Activated CD4-positive, CD25-positive, alpha-beta regulatory T cell treated with anti-CD3 and anti-CD28 coated beads, Interleukin-2, amount 50 U/mL, for 24 hours (primary cell): ENCODE data around the gene SPEG.

ENCODE experiments used
- ATAC-seq, 2 donors: fragments of 150-1000 bp; cut with Tn5 transposase; one replicate each; pipeline ENCODE4 v1.10.0; 2021; ENCODE audit warnings: mild to moderate bottlenecking in 1 of 2, moderate library complexity in 1 of 2

SPEG gene

GRCh38 chr2:219499555-219499954, 64.9 kb downstream of the SPEG start:
- no peak for ATAC-seq

- no peak for ATAC-seq
Measured at GRCh38 chr2:219500135-219500534, 65.5 kb downstream of the SPEG start.

GRCh38 chr2:219501849-219502248, 67.2 kb downstream of the SPEG start:
- no peak for ATAC-seq

- ATAC-seq: no peak
Measured at GRCh38 chr2:219502618-219503017, 68.0 kb downstream of the SPEG start.

GRCh38 chr2:219505585-219505984, 70.9 kb downstream of the SPEG start:
- no peak for ATAC-seq

- ATAC-seq: no peak
Measured at GRCh38 chr2:219506153-219506801, 71.6 kb downstream of the SPEG start.

- no peak for ATAC-seq
Measured at GRCh38 chr2:219506802-219507526, 72.3 kb downstream of the SPEG start.

GRCh38 chr2:219507581-219508443, 73.2 kb downstream of the SPEG start:
- no peak for ATAC-seq

- ATAC-seq: no peak
Measured at GRCh38 chr2:219508444-219508734, 73.7 kb downstream of the SPEG start.

- peak in 1 of 2 donors; percentile 18 for ATAC-seq
Measured at GRCh38 chr2:219508971-219509779, 74.5 kb downstream of the SPEG start.

- peak; percentile 72 to 74 for ATAC-seq
Measured at GRCh38 chr2:219509780-219510511, 75.3 kb downstream of the SPEG start.

GRCh38 chr2:219510512-219511135, 76.0 kb downstream of the SPEG start:
- ATAC-seq: no peak

- ATAC-seq: no peak
Measured at GRCh38 chr2:219511547-219512325, 77.1 kb downstream of the SPEG start.

- ATAC-seq: no peak
Measured at GRCh38 chr2:219512524-219513216, 78.0 kb downstream of the SPEG start.

GRCh38 chr2:219513787-219514186, 79.1 kb downstream of the SPEG start:
- ATAC-seq: no peak

- no peak for ATAC-seq
Measured at GRCh38 chr2:219514196-219514761, 79.6 kb downstream of the SPEG start, which contains the start of gene ASIC4. Gene ASIC4 (plus strand): TSS chr2:219514482. CDS start chr2:219514725, 243 bp downstream.

GRCh38 chr2:219514836-219515235, 80.2 kb downstream of the SPEG start:
- ATAC-seq: no peak

- ATAC-seq: no peak
Measured at GRCh38 chr2:219515874-219516629, 81.4 kb downstream of the SPEG start.

- ATAC-seq: no peak
Measured at GRCh38 chr2:219516888-219517287, 82.2 kb downstream of the SPEG start.
